Stimulated activated CD4-positive, alpha-beta T cell treated with anti-CD3 and anti-CD28 coated beads, TNF-alpha, amount 100 ng/mL, for 48 hours (primary cell): ENCODE data around the gene GFRA1.
"Not testable (repeated sequence)": the region's sequence is repeated elsewhere in the genome, so short reads cannot be mapped to it uniquely, and the experiment has no call there.

Source experiments
- DNase-seq, 3 donors: peaks; one replicate each; pipeline ENCODE4 v3.0.0-alpha.2; 2020; ENCODE audit warnings: low read depth in 3 of 3

GFRA1 gene

DNA sequence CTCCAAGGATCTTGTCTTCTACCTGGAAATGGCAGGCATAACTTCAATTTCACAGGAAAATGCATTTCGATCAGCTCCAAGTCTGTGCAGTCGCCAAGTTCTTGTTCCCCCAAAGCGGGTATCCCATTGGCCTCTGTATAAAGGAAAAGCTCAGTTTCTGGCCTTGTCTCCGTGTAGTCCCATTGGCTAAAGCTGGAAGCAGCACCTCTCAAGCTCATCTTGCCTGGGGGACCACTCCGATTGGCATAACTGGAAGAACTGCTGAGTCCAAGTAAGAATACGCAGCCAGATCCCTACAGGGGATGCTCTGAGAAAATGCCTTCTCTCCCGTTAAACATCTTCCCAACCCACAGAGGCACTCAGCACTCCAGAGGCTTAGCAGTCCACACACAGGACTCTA, 205.2 kb downstream of the GFRA1 start:
- DNase-seq, result no peak

DNA sequence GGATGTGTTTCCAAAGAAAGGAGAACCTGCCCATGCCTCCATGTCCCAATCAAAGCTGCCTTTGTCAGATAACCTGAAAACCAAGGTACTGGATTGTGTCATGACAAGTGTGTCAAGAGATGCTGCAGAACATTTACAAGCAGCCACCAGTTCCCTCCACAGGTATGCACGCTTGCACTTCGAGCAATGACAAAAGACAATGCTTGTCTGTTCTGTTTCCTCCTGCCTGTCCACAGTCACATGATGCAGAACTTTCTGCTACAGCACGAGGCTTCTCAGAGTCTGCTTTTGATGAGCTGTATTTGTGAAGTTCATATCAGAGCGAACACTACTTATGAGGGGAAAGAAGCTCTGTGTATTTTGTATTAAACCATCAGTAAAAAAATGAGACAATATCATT, 209.9 kb downstream of the GFRA1 start:
- no peak for DNase-seq

DNA sequence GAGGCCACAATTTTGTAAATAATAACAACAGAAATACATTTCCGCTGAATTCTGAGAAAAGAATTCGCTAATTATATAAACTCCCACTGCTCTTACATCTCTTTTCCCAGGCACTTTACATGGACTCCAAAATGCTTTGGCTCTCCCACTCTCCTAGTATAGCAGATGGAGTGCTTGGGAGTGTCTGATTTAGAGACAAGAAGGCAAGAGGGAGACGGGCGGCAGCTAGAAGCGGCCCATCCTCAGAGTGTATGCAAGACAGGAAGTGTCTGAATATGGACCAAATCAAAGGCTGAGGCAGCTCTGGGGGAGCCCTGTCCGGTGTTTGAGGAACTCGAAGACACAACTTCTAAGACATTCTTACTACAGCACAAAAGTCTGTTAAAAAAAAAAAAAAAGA, 212.1 kb downstream of the GFRA1 start:
- no peak for DNase-seq

DNA sequence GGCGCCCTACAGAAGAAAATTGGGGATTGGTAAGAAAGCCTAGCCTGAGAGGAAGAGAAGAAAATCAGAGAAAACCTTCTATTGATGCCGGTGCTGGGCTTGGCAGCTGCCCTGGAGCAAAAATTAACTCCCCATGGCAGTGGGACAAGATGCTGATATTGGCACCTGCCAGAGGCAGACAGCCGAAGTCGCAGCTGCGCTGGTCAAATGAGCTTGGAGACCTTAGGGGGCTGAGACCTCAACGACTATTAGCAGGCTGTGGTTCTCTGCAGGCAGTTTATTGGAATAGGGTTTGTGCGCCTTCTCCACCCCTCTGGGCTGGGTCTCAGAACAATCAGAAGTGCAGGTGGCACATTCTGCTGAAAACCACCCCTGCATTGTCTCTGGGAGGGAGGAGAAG, 213.7 kb downstream of the GFRA1 start:
- no peak for DNase-seq

DNA sequence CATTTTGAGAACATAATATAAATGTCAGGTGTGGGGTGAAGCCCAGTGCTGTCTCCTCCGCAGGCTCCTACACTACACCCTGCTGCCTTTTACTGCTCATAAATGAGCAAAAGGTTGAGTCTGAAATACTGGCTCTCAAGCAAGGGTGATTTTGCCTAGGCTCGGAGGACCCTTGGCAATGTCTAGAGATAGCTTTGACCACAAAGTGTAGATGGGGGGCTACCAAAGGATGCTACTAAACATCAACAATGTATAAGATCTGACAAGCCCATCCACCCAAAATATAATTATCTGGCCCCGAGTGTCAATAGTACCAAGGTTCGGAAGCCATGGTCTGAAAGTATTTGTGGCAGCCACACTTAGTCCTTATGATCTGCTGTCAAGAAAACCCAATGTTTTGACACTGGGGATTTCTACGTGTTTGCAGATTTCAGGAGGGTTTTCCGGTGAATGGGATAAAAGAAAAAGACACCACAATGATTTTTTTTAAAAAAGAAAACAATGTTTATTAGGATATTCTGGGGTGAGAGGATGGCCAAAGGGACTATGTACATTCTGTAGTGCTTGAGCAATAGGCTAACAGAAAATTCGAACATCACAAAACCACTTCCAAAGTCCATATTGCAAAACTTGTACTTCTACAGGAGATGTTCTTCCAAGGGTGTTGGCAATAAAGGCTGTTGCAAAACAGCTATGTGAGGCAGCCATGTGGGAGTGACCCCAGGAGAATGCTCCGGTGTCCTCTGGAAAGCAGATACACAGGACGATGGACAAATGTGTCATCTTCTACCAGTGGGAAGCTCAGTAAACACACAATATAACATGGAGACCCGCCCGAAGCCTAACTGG, 216.3 kb downstream of the GFRA1 start:
- no peak for DNase-seq

DNA sequence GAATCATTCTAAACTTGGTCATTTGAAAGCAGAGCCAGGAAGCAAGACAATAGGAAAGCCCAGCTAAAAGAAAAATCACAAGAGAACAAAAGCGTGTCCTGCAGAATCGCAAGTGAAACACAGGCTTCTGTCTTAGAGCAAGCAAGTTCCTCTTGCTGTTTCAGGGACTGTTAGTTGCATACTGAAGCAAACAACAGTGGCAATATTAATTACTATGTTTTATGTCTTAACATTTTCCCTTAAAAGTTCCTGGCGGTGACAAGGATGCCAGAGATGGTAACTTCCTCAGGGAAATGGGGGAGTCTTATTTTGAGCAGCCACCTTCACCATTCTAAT, 217.1 kb downstream of the GFRA1 start:
- no peak for DNase-seq

DNA sequence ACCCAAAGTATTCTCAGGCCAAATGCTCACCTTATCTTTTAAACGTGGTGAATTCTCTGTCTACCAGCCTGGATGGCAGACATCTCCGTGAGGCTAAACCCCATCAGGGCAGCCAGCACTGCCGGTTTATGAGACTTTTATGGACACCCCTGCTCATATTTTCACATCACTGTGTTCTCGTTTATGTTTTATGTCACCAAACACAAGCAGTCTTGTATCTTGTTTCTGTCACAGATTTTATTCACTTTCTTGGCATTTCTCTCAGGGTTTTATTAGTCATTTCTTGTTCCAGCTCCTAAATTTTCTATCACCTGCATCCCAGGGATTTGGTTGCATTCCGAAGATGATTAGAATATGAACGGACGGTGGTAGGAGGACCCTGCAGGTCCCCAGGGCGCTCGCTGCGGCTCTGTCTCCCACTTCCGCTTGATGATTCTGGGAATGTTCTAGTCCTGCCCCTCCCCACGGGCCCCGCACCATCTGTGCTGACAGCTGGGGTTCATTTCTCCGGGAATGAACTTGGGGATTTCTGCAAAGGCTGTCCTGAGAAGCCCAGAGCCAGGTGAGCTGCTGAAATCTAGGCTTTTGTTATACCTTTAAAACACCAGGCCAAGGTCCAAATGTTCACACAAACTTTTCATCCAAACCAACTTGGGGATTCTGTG, 217.6 kb downstream of the GFRA1 start:
- DNase-seq, result no peak

DNA sequence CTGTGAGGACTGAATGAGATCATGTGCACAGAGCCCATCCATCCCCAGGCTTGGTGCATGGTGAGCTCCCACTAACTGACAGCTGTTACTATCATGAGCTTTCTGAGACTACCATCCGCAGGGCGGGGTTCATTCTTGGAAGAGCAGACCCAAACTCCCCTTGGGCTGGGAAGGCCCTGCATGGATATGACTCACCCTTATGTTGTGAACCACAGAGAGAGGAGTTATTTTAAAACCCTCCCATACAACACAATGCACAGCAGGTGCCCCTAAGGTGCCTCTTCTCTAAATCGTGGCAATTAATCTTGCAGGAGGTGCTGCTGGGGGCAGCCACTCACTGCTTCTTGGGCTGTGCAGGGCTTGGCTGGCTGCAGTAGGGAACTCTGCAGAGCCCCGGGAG, 219.1 kb downstream of the GFRA1 start:
- no peak for DNase-seq

DNA sequence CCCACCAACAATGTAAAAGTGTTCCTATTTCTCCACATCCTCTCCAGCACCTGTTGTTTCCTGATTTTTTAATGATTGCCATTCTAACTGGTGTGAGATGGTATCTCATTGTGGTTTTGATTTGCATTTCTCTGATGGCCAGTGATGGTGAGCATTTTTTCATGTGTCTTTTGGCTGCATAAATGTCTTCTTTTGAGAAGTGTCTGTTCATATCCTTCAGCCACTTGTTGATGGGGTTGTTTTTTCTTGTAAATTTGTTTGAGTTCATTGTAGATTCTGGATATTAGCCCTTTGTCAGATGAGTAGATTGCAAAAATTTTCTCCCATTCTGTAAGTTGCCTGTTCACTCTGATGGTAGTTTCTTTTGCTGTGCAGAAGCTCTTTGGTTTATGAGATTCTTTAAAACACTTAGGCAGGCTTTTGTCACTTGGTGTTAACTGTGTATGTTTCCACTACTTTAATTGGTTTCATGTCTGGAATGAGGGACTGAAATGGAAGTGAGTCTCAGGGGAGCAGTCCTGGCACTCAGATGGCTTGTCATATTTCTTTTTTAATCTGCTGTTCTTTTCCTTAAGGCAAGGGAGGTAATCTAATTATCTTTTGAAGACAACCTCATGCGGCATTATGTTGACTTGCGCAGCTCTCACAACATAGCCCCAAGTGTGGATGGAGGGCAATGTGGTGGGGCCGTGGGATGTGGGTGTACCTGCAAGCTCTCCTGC, 219.8 kb downstream of the GFRA1 start:
- not testable (repeated sequence) for DNase-seq

DNA sequence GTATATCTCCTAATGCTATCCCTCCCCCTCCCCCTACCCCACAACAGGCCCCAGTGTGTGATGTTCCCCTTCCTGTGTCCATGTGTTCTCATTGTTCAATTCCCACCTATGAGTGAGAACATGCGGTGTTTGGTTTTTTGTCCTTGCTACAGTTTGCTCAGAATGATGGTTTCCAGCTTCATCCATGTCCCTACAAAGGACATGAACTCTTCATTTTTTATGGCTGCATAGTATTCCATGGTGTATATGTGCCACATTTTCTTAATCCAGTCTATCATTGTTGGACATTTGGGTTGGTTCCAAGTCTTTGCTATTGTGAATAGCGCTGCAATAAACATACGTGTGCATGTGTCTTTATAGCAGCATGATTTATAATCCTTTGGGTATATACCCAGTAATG, 220.5 kb downstream of the GFRA1 start:
- DNase-seq, result not testable (repeated sequence)

DNA sequence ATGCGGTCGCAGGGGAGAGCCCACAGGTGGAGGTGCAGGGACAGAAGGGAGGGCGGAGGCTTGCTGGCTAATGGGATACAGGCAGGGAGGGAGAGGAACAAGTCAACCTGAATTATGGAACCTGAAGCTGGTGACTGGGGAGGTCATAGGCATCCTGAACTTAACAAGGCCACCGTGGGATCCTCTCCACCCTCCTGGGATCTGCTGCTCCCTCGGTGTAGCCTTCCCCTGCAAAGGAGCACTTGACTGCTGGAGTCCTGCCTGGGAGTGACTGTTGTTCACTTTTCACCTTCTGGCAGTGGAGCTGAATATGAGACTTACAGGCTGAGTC, 223.1 kb downstream of the GFRA1 start:
- no peak for DNase-seq

DNA sequence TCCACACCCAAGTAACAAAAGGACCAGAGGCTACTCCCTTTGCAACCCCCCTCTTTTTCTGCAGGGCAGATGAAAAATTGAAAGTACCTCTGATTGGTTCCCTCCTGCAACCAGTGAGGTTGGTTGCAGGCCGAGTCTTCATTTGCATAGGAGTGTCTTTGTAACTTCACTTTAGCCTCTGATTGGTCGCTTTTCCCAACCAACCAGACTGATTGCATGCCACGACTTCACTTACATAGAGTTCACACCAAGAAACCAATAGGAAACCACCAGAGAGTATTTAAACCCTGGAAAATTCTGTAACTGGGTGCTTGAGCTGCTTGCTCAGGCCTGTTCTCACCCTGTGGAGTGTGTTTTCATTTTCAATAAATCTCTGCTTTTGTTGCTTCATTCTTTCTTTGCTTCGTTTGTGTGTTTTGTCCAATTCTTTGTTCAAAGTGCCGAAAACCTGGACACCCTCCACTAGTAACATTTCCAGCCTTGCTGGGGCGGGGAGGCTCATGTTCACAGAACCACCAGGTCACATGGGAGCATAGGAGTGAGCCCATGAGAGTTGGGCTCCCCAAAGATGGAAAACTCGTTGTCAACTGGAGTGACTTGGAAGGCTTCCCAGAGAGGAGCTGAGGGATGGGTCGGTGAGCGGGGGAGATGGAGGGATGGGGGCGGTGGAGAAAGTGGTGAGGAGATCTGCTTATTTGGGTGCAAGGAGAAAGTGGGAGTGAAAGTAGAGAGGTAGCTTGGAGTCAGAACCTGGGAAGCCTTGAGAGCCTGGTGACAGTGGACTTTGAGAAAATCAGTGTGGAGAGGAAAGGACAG, 223.6 kb downstream of the GFRA1 start:
- no peak for DNase-seq

DNA sequence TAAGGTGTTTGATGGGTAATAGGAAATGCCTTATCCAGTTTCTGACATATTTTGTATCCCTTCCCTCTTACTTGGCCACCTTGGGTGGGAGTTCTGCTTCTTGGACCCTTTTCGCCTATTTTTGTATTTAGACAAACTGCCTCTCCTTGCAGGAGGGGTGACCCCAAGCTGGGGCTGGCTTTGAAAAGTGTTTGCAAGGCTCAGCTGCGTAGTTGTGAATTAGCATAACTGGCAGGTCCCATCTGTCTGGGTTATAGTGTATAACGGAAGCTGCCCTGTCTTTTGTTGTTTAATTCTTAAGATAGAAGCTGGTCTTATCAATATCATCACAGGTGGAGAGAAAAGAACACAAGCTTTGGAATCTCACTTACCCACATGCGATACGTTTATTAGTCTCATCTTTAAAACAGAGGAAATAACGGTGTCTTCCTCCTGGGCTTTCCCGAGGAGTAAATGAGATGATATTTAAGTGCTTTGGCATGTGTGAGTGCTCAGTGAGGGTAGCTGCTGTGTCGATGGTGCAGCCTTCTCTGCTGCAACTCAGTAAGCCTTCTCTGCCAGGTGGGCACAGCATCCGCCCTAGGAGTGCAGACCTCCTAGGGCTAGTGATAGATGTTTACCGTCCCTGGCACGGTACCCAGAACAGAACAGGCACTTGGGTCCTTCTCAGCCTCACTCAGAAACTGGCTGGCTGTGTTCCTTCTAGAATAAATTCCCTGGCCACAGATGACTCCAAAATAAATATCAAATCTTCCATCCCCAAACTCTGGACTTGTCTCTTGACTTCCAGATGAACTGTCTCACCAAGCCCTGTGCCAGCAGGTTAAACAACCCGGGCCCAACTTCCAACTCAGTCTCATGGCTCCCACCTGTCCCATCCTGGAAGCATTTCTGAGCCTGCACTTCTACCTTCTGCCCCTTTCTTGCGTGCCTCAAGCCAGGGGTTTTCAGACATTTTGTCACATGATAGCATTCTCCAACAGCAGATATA, 227.3 kb downstream of the GFRA1 start:
- DNase-seq, result no peak

DNA sequence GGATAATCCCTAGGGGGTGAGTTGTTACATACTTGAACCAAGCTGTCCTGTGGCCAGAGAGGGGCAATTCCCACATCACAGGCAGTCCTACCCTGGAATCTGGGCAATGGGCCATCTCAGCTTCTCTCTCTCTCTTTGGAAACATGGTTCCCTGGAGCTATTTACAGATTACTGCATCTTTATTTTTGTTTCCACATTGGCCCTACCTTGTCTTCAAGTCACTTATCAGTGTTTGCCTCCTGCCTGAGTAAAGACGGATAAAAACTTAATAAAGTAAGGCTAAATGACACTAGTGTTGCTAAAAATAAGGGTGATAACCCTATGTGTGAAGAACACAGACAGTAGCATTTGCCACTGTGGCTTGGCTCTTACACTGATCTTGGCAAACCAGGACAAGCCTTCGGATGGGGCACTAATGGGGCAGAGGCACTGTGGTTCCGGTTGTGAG, 228.2 kb downstream of the GFRA1 start:
- DNase-seq, result no peak

DNA sequence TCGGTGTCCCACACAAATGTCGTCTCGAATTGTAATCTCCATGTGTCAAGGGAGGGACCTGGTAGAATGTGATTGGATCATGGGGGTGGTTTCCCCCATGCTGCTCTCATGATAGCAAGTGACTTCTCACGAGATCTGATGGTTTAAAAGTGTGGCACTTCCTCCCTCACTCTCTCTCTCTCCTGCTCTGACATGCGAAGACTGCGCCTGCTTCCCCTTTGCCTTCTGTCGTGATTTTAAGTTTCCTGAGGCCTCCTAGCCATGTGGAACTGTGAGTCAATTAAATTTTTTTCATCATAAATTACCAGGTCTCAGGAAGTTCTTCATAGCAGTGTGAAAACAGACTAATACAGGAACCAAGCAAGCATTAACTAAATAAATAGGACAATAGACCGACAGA, 229.1 kb downstream of the GFRA1 start:
- no peak for DNase-seq

DNA sequence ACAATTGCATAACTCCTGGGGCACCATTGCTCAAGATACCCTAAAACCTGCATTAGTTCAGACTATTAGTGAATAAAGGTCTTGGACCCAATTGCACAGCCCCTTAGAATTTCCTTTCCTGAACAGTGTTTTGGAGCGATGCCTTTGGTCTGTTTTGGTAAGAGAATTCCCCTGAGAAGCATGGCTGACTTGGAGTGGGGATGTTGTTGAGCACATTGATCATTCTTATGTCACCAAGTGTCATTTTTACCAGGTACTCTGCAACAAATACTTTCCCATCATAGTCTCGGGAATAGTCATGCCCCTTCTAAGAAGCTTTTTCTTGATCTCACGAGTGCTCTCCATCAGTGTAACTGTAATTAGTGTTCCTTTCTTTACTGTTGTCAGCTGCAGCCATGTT, 229.7 kb downstream of the GFRA1 start:
- DNase-seq, result no peak

DNA sequence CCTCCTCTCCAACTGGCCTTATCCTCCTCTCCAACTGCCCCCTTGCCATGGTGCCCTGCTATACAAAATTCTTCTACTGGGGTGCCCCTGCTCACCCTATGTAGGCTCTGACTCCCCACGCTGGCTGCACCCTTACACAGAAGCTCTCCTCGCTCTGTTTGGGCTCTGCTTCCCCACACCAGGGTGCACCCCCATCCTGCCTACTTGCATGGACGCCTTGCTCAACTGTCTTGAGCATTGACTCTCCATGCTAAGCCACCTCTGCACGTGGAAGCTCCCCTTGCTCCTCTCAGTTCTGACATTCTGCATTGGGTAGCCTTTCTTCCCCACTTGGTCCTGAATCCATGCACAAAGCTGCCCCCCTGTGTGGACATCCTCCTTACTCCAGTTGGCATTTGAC, 231.1 kb downstream of the GFRA1 start:
- DNase-seq, result no peak

DNA sequence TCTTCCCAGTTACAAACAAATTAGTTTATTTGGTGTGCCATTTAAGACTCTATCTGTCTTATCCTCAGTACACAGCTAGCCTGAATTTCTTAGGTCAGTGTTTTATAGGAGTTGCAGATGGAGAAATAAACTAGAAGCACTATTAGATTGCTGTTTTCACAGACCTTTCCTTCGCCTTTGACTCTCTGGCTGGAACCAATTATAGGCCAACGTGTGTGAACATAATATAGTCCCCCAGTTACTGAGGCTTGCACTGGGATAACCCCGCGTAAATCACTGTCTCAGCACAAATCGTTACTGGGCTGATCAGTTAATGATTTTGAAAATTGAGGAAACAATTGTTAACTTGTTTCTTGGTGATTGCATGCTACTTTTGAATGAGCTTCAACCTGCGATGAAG, 233.4 kb downstream of the GFRA1 start:
- no peak for DNase-seq

DNA sequence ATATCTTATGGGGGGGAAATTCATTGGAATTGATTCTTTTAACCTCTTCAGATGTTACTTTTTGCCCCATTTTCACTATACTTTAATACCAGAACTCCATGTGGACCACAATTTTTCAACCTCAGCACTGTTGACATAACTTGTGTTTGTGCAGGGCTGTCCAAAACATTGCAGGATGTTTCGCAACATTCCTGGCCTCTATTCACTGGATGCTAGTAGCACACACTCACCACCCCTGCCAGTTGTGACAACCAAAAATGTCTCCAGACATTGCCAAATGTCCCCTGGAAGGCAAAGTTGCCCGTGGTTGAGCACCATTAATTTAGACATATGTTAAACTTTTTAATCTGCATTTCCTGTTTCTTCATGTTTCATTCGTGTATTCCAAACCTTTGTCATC, 234.7 kb downstream of the GFRA1 start:
- DNase-seq, result no peak

DNA sequence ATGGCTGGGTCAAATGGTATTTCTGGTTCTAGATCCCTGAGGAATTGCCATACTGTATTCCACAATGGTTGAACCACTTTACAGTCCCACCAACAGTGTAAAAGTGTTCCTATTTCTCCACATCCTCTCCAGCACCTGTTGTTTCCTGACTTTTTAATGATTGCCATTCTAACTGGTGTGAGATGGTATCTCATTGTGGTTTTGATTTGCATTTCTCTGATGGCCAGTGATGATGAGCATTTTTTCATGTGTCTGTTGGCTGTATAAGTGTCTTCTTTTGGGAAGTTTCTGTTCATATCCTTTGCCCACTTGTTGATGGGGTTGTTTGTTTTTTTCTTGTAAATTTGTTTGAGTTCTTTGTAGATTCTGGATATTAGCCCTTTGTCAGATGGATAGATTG, 237.6 kb downstream of the GFRA1 start:
- DNase-seq, result not testable (repeated sequence)

DNA sequence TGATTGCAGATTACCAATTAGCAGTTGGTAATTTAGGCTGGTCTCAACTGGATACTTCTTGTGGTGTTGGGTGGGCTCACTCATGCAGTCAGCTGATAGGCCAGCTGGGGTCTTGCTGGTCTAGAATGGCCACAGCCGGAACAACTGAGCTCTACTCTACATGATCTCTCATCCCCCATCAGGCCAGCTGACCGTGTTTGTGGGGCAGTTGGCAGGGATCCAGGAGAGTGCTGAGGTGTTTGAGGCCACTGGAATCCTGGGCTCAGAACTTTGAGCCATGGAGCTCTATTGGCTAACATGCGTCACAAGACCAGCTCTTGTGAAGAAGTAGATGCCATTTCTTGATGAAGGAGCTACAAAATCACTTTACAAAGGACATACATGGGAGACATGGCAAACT, 242.4 kb downstream of the GFRA1 start:
- no peak for DNase-seq
